Body of pancreas (tissue), 4 donors: ENCODE measurements around the gene FUT9.

Experiments
- CTCF ChIP-seq, 7 experiments: fragments of 450-650 bp in 4 of 7; fragments of 200-600 bp in 3 of 7; sonication (generic) in 3 of 7; IDR thresholded peaks; one replicate each; pipeline ENCODE4 v1.5.1; 2016 to 2019; ENCODE audit warnings: antibody characterized with exemption in 7 of 7
- POLR2A ChIP-seq, 3 donors: fragments of 450-650 bp; IDR thresholded peaks; one replicate each; pipeline ENCODE4 v1.6.1; 2016; ENCODE audit warnings: antibody characterized with exemption in 3 of 3, mild to moderate bottlenecking in 2 of 3

GRCh38 chr6:96142142-96142541, 126.4 kb downstream of the FUT9 start:
- TF ChIP-seq CTCF (IDR thresholded peaks at IDR 0.05): no peak
- TF ChIP-seq POLR2A (IDR thresholded peaks at IDR 0.05): no peak
